CD14-positive monocyte (primary cell): ENCODE measurements around the gene ADAMTS4. TPM values are rescaled to one million over a fixed set of nuclear protein-coding genes. Genes with fewer than 3 reads are reported as not detected.

Experiments
- DNase-seq, 3 donors: peaks; one replicate each; pipeline ENCODE4 v3.0.0-alpha.2; 2011 to 2022
- H2AFZ ChIP-seq: 2 replicates; pipeline ENCODE4 v1.6.0; 2012; ENCODE audit warnings: mild to moderate bottlenecking, low read depth, low read length, inconsistent platforms; ENCODE audit not compliant: insufficient read depth, poor library complexity, severe bottlenecking
- H3K27ac ChIP-seq, 2 donors: 1 replicate in 1 of 2; 2 replicates in 1 of 2; pipeline ENCODE4 v1.5.1; 2012 to 2013; ENCODE audit warnings: low read length in 2 of 2, control low read depth in 1 of 2, inconsistent platforms in 1 of 2, low read depth in 1 of 2, mild to moderate bottlenecking in 1 of 2
- H3K27me3 ChIP-seq, 2 donors: one replicate each; pipeline versions ENCODE4 v1.6.0 to v1.6.1; 2011 to 2013; ENCODE audit warnings: low read length in 2 of 2; ENCODE audit not compliant: control insufficient read depth in 2 of 2, insufficient read depth in 2 of 2
- H3K36me3 ChIP-seq, 2 donors: replicated peaks in 1 of 2; 1 replicate in 1 of 2; 2 replicates in 1 of 2; pipeline versions ENCODE4 v1.5.1 to v1.6.1; 2012 to 2013; ENCODE audit warnings: low read length in 2 of 2, control low read depth in 1 of 2, inconsistent platforms in 1 of 2, mild to moderate bottlenecking in 1 of 2; ENCODE audit not compliant: insufficient read depth in 2 of 2, control insufficient read depth in 1 of 2
- H3K4me1 ChIP-seq, 2 donors: 1 replicate in 1 of 2; 2 replicates in 1 of 2; pipeline versions ENCODE4 v1.5.1 to v1.6.1; 2012 to 2013; ENCODE audit warnings: low read length in 2 of 2, control low read depth in 1 of 2, inconsistent platforms in 1 of 2, mild to moderate bottlenecking in 1 of 2, moderate library complexity in 1 of 2; ENCODE audit not compliant: insufficient read depth in 2 of 2, control insufficient read depth in 1 of 2
- H3K4me2 ChIP-seq: replicated peaks from 2 replicates; pipeline ENCODE3; 2012; ENCODE audit warnings: low read length, moderate library complexity, mild to moderate bottlenecking; ENCODE audit not compliant: poor library complexity, severe bottlenecking; ENCODE audit errors: extremely low read depth
- H3K4me3 ChIP-seq, 3 experiments: fragments of 200-600 bp in 1 of 3; sonication (generic) in 1 of 3; replicated peaks in 1 of 3; 1 replicate in 2 of 3; 2 replicates in 1 of 3; pipeline ENCODE4 v1.5.1; 2011 to 2013; ENCODE audit warnings: low read length in 3 of 3, mild to moderate bottlenecking in 3 of 3, control low read depth in 2 of 3, low read depth in 2 of 3, inconsistent platforms in 1 of 3, moderate library complexity in 1 of 3
- H3K79me2 ChIP-seq: 2 replicates; pipeline ENCODE4 v1.6.0; 2012; ENCODE audit warnings: mild to moderate bottlenecking, control low read depth, inconsistent platforms, low read length, moderate library complexity; ENCODE audit not compliant: insufficient read depth
- H3K9ac ChIP-seq: 2 replicates; pipeline ENCODE4 v1.6.0; 2017; ENCODE audit warnings: low read length, mild to moderate bottlenecking; ENCODE audit not compliant: insufficient read depth, poor library complexity, severe bottlenecking
- H3K9me3 ChIP-seq, 2 donors: replicated peaks in 1 of 2; 1 replicate in 1 of 2; 2 replicates in 1 of 2; pipeline versions ENCODE4 v1.5.1 to v1.6.1; 2012 to 2013; ENCODE audit warnings: low read length in 2 of 2, control low read depth in 1 of 2; ENCODE audit not compliant: control insufficient read depth in 1 of 2, insufficient read depth in 1 of 2
- H4K20me1 ChIP-seq: 2 replicates; pipeline ENCODE4 v1.6.0; 2012; ENCODE audit warnings: mild to moderate bottlenecking, low read length, control low read depth, moderate library complexity; ENCODE audit not compliant: insufficient read depth
- H3K27ac Mint-ChIP-seq, 7 donors: one replicate each; pipeline ENCODE4 v1.8.0; 2020; ENCODE audit warnings: mild to moderate bottlenecking in 7 of 7, mixed read lengths in 7 of 7, moderate library complexity in 6 of 7, inconsistent platforms in 2 of 7
- H3K27me3 Mint-ChIP-seq, 3 donors: one replicate each; pipeline ENCODE4 v1.8.0; 2021 to 2022; ENCODE audit warnings: low read depth in 3 of 3, mild to moderate bottlenecking in 3 of 3, mixed read lengths in 3 of 3, moderate library complexity in 3 of 3, inconsistent platforms in 1 of 3
- H3K36me3 Mint-ChIP-seq, 2 donors: one replicate each; pipeline ENCODE4 v1.8.0; 2020; ENCODE audit warnings: mixed read lengths in 2 of 2, inconsistent platforms in 1 of 2, mild to moderate bottlenecking in 1 of 2
- H3K4me1 Mint-ChIP-seq: one replicate; pipeline ENCODE4 v1.8.0; 2020; ENCODE audit warnings: mild to moderate bottlenecking, mixed read lengths
- H3K4me3 Mint-ChIP-seq, 2 donors: one replicate each; pipeline ENCODE4 v1.8.0; 2020; ENCODE audit warnings: mild to moderate bottlenecking in 2 of 2, mixed read lengths in 2 of 2, moderate library complexity in 1 of 2
- H3K9me3 Mint-ChIP-seq, 7 donors: one replicate each; pipeline ENCODE4 v1.8.0; 2020 to 2022; ENCODE audit warnings: mixed read lengths in 7 of 7, mild to moderate bottlenecking in 6 of 7, moderate library complexity in 6 of 7, inconsistent platforms in 2 of 7
- CTCF ChIP-seq: fragments of 200-600 bp; IDR thresholded peaks from one replicate; pipeline ENCODE4 v1.8.0; 2022; ENCODE audit warnings: antibody characterized with exemption, mild to moderate bottlenecking
- WGBS: methylation state at CpG from one replicate; pipeline ENCODE4 v1.1.5; 2013; ENCODE audit warnings: missing lambda C conversion rate; ENCODE audit not compliant: insufficient coverage; 5-methylcytosine and 5-hydroxymethylcytosine counted together
- intact Hi-C, 2 donors: fragments of 100-400 bp; cut with micrococcal nuclease; formaldehyde crosslinking; loops; one replicate each; pipeline versions ENCODE4 v1.15.0 to v1.15.1; 2023
- polyA plus RNA-seq, 3 donors: library from polyadenylated mRNA; depleted of rRNA in 1 of 3; unstranded in 2 of 3; stranded (reverse) in 1 of 3; fragments of 300-500 nt in 2 of 3; fragments of >200 nt in 1 of 3; fragmentation: Illumina TruSeq in 2 of 3; gene quantifications; 1 replicate in 2 of 3; 2 replicates in 1 of 3; pipeline ENCODE4 v1.2.3, GENCODE V29; 2012 to 2021

The ADAMTS4 gene
- polyA plus RNA-seq, 3 donors: 0.01 to 0.04 TPM; not detected in 1

- Histone ChIP-seq H3K79me2 (no peaks in the 10 kb centered on the region), H4K20me1 (no peaks in the 10 kb centered on the region), H3K9me3 (no peaks in the 10 kb centered on the region), H2AFZ (no peak overlapping the region), H3K36me3 (no peaks in the 10 kb centered on the region), H3K27me3 (no peaks in the 10 kb centered on the region), H3K4me2 (no peak overlapping the region), H3K4me3 (no peak overlapping the region), H3K4me1 (no peaks in the 10 kb centered on the region), H3K27ac (no peak overlapping the region), H3K9ac (no peak overlapping the region)
- no peaks in the 10 kb centered on the region for H3K36me3 Mint-ChIP-seq
- intact Hi-C loops: loop anchor here in 1 of 2 donors (10.0 kb wide), 1 partner anchor 151 kb away; no protein-coding TSS in a partner anchor
- peaks cover 0 to 2% (median 1%) of the 10 kb centered on the region in 3 donors for H3K27me3 Mint-ChIP-seq
- no peak for TF ChIP-seq CTCF
- H3K9me3 Mint-ChIP-seq: no peaks in the 10 kb centered on the region
- no peak overlapping the region for H3K27ac Mint-ChIP-seq
- no peak for DNase-seq
- WGBS: 100% methylated on average over 1 of the region's 3 CpGs
- H3K4me1 Mint-ChIP-seq: peaks cover 2% of the 10 kb centered on the region
- H3K4me3 Mint-ChIP-seq: no peak overlapping the region
Measured at GRCh38 chr1:161145832-161146231, 53.0 kb downstream of the ADAMTS4 start.

GRCh38 chr1:161140755-161141400 is 58.0 kb downstream of the ADAMTS4 start:
- no peaks in the 10 kb centered on the region for H3K9me3 ChIP-seq
- 98% methylated on average over 28 of the region's 29 CpGs for WGBS
- Mint-ChIP-seq H3K9me3 (no peaks in the 10 kb centered on the region), H3K36me3 (peaks cover 1% of the 10 kb centered on the region in 2 donors), H3K4me1 (peaks cover 40% of the 10 kb centered on the region), H3K27me3 (no peaks in the 10 kb centered on the region), H3K27ac (no peak overlapping the region), H3K4me3 (no peak overlapping the region)
- intact Hi-C loops: loop anchor here in 1 of 2 donors (10.0 kb wide), 1 partner anchor 146 kb away; no protein-coding TSS in a partner anchor
- H3K4me3 ChIP-seq: no peak overlapping the region
- H2AFZ ChIP-seq: no peak overlapping the region
- H3K9ac ChIP-seq: no peak overlapping the region
- H3K36me3 ChIP-seq: no peaks in the 10 kb centered on the region
- H3K4me1 ChIP-seq: peaks cover 40 to 42% of the 10 kb centered on the region in 2 donors
- TF ChIP-seq CTCF: no peak
- peaks cover 22% of the 10 kb centered on the region for H3K79me2 ChIP-seq
- H3K27ac ChIP-seq: no peak overlapping the region
- H4K20me1 ChIP-seq: no peaks in the 10 kb centered on the region
- H3K4me2 ChIP-seq: no peak overlapping the region
- DNase-seq: no peak
- no peaks in the 10 kb centered on the region for H3K27me3 ChIP-seq
